NCI-H226 (cell line): ENCODE measurements around the gene LCORL.
"Not testable (repeated sequence)": the region's sequence is repeated elsewhere in the genome, so short reads cannot be mapped to it uniquely, and the experiment has no call there.

Experiments
- DNase-seq: peaks from one replicate; pipeline ENCODE4 v3.0.0-alpha.2; 2015

LCORL gene

DNA sequence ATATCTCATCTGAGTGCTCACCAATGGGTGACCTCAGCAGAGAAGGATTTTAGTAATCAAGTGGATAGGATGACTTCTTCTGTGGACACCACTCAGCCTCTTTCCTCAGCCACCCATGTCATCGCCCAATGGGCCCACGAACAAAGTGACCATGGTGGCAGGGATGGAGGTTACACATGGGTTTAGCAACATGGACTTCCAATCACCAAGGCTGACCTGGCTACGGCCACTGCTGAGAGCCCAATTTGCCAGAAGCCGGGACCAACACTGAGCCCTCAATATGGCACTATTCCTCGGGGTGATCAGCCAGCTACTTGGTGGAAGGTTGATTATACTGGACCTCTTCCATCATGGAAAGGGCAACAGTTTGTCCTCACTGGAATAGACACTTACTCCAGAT is 97.4 kb downstream of the LCORL start:
- no peak for DNase-seq

DNA sequence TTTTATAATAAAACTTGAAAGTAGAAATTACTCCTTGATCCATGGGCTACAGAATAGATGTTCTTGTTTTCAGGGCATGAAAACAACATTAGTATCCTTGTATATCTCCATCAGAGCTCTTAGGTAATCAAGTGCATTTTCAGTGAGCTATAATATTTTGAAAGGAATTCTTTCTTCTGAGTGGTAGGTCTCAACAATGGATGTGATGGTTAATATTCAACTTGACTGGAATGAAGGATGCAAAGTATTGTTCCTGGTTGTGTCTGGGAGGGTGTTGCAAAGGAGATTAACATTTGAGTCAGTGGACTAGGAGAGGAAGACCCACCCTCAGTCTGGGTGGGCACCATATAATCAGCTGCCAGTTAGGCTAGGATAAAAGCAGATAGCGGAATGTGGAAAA is 100.1 kb downstream of the LCORL start:
- DNase-seq: no peak

DNA sequence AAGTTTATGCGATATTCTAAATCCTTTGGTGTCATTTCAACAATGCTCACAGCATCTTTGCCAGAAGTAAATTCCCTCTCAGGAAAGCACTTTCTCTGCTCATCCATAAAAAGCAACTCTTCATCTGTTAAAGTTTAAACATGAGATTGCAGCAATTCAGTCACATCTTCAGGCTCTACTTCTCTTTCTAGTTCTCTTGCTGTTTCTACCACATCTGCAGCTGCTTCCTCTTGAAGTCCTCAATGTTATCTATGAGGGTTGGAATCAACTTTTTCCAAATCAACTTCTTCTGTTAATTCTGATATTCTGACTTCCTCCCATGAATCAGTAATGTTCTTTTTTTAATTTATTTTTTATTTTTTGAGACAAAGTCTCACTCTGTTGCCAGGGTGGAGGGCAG is 100.9 kb downstream of the LCORL start:
- DNase-seq: no peak

DNA sequence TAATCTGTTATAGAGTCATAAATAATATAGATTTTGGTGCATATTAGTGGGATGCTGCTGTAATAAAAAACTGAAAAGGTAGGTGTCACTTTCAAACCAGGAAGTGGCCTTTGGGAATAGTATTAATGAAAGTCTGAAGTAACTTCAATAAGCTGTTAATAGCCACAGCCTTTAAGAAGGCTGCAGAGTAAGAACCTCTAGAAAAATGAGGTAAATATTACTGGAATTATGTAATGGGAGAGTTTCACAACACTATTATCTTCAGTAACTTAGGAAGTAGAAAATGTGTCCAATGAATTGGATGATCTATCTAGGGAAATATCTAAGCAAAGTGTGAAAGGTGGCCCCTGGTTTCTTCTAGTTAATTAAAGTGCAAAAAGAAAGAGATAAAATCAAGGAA is 106.1 kb downstream of the LCORL start:
- DNase-seq: no peak

DNA sequence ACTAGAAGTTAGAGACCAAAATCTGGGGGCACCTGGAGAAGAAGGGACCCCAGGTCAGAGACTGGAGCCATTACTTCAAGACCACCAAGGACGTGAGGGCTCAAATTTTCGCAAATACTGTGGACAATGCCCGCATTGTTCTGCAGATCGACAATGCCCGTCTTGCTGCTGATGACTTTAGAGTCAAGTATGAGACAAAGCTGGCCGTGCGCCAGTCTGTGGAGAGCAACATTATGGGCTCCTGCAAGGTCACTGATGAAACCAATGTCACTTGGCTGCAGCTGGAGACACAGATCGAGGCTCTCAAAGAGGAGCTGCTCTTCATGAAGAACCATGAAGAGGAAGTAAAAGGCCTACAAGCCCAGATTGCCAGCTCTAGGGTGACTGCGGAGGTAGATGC is 109.5 kb downstream of the LCORL start:
- DNase-seq: no peak

DNA sequence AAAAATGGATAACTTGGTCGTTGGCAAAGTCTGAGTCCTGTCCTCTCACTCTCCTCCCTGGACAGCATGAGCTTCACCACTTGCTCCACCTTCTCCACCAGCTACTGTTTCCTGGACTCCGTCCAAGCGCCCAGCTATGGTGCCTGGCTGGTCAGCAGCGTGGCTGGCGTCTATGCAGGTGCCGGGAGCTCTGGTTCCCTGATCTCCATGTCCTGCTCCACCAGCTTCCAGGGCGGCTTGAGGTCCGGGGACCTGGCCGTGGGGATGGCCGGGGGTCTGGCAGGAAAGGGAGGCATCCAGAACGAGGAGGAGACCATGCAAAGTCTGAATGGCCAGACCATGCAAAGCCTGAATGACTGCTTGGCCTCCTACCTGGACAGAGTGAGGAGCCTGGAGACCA is 109.9 kb downstream of the LCORL start:
- no peak for DNase-seq

DNA sequence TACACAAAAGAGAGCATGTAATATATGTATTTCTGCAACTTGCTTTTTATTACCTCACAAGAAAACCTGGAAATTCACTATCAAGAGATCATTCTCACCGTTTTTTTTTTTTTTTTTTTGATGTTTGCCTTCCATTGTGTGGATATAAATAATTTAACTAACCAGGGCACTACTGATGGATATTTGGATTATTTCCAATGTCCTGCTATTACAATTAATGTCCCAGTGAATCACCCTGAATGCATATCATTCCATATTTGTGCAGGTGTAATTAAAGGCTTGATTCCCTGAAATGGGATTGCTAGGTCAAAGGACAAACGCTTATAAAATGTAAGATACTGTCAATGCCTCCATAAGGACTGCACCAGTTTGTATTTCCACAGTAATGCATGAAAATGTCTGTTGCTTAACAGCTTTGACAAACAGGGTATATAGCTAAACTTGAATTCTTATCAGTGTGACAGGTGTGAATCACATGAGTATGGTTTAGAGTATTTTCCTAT is 123.0 kb downstream of the LCORL start:
- DNase-seq: no peak

DNA sequence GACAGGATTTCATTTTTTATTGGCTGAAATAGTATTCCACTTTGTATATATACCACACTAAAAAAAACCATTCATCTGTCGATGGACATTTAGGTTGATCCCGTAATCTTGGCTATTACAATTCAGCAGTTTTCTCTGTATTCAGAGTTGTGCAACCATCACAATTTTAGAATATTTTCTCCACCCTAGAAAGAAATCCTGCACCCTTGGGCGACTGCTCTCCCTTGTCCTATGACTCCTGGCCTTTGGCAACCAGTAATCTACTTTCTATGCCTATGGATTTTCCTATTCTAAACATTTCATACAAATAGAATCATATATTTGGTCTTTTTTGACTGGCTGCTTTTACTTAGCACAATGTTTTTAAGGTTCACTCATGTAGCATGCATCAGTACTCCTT is 126.1 kb downstream of the LCORL start:
- DNase-seq: no peak

DNA sequence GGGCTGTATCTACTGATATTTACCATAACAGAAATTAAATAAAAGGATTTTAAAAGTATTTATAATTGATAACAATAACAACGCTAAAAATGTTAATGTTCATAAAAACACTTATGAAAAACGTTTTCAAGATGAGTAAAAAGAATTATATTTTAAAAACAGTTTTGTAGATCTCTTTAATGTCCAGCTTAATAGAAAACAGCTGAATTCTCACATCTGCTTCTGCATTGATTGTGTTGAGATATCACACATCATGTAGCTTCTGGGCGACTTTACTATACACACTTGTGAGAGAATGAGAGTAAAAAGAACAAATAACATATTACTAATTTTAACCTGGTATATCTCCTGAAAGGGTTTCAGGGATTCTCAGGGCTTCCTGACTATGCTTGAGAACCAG is 127.1 kb downstream of the LCORL start:
- DNase-seq: no peak

DNA sequence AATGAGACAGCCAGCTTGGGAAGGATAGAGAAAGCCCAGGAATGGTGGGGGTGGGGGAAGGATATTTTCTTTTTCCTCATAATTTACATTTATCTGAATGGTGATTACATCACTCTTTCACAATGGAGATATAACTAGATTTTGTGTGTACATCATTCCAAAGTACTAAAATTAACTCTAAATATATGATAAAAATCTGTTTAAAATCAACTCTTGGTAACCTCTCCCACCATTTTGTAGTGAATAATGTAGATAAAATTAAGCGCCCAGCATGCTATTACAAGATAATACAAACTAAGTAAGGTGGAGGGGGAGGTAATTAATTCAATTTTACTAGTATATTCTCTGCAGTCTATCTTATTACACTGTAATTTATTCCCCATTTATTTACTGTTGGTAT is 131.9 kb downstream of the LCORL start:
- no peak for DNase-seq

DNA sequence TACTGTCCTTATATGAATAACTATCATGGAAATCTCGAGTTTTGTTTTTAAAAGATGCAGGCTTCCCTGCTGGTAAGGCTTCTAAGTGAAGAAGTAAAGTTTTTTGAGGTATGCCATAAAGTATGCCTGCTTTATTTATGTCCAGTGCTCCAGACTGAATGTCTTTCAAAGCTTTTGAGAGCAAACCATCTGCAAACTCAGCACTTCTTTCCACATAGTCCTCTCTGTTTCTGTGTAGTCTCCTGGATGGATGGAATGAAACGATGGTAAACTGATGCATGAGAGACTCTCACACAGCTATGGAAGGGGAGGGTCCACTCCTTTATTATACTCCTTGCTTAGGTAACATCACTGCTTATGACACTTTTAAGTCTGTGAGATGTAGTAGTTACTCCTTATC is 137.0 kb downstream of the LCORL start:
- no peak for DNase-seq

DNA sequence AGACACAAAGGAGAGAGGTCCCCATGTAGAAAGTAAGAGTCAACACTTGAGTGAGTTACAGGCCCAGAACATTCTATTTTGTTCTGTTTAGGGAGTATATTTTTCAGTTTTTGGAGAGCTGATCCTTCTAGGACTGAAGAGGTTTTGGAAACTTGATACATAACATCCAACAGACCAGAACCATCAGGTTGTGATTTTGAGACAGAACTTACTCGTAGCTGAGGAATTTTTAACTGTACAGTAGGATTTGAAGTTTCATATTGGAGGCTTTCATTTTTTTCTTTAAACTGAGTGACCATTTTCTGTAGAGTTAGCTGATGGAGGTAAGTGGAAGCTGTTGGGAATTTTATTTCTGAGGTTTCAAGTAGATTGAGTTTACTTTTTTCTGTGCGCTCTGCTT is 137.5 kb downstream of the LCORL start:
- DNase-seq: no peak

DNA sequence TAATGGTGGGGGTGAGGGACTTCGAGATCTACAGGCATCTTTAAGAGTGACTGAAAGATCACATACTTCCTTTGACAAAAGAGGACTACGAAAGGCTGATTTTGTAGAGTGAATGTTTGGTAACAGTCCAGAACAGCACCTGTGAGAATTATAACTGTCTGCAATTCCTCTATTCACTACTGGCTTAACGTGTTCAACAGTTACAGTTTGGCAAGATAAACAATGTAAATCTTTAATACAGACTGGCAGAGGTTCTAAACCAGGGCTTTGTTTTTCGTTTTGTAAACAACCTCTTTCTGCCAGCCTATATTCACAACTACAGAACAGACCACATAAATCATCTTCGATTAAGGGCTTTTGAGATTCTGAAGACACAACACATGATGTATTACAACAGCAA is 143.9 kb downstream of the LCORL start:
- no peak for DNase-seq

DNA sequence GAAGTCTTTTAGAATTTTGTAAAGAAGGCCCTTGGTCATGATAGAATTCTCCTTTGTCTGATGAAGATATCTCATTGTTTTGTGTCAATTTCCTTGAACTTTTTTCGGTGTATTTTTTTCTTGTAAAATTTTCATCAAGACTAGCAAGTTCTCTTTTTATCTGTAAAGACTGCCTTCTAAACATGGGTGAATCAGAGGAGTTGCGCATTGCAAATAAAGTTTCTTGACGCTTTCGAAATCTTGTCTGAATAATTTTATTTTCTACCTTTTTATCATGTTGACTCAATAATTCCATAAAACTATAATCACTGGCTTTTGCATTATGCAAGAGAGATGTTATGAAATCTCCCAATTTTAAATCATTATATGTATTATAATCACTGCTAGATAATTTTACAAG is 144.6 kb downstream of the LCORL start:
- no peak for DNase-seq

DNA sequence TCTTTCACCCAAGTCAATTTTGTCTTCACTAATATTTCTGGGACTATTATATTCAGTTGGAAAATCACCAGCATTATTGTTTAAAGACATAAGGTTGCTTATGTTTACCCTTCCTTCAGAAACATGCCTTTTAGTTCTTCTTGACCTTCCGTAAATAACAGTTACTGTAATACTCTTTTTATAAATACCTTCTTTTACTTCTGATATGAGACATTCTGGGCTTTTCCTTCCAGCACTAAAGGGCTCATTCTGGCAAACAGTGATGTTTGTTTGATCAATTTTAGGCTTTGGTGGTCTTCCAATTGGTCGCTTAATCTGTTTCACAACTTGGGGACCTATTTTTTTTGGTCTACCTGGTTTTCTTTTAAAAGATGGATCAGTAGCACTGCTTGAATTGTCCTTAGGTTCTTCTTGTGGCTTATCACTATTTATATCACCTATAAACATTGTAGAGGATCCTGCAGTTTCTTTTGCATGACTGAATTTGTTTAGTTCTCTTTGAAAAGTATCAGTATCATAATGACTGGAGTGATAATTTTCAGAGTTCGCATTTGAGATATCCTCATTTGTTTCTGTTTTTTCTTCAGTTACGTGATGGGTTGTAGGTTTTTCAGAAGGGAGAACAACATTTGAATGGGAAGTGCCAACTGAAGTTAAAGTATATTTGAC is 146.0 kb downstream of the LCORL start:
- no peak for DNase-seq

DNA sequence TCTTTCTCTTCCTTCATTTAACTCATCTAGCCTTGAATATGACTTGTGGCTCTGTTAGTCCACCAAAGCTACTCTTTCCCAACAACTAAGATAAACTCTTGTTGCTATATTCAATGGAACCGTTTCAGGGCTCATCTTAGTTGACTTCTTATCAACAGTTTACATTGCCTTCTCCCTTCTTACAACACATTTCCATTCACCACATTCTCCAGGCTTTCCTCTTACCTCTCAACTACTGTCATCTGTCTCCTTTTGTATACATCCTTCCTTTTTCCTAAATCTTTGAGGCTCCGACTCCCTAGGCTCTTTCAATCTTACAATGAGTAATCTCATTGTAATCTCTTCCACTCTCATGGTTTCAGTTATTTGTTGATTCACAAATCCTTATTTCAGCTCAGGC is 152.2 kb downstream of the LCORL start:
- DNase-seq: no peak

DNA sequence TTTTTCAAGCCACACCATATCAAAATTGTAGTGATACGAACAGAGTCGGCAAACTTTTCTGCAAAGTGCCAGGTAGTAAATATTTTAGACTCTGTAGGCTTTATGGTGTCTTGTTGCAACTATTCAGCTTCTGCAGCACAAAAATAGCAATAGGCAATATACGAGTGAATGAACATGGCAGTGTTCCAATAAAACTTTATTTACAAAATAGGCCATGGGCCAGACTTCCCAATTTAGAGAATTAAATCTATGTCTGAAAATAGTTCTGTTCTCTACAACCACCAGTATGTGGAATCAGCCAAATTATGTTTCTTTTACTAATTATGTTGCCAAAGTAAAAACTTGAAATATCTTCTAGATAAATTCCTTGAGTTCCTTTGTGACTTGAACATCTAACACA is 154.3 kb downstream of the LCORL start:
- DNase-seq: no peak

DNA sequence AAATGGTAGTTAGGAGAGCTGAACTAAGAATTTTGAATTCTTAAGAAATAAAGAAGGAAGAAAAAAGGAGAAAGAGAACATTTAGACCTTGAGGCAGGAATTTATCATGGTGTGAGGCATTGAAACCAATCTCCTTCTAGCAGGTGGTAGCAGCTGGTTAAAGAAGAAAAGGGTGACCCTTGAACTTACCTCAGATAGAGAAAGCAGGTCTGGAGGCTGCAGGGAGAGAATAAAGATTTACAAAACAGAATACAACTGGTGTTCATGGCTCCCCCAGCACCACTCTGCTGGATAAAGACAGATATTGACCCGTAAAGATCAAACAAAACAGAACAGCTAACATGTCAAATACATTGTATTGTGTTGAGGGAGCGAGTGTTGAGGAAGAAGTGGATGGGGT is 154.7 kb downstream of the LCORL start:
- no peak for DNase-seq

DNA sequence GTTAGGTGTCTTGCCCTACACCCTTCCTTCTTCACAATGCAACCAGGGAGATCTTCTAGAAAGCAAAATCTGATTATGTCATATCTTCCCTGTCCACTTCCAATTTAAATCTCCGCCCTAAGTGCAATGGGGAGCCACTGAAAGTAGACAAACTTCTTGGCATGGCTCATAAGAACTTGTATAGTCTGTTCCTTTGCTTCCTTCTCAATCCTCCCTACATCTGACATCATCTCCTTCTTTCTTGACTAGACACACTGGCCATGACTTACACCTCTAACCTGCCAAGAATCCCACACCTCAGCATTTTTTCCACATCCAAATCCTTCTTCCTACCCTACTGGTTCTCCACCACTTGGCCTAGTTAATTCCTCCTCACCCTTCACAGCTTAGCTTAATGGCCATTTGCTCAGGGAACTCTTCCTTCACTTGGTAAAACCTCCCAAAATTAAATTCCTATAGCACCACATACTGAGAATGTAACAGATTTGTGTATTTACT is 155.6 kb downstream of the LCORL start:
- no peak for DNase-seq

DNA sequence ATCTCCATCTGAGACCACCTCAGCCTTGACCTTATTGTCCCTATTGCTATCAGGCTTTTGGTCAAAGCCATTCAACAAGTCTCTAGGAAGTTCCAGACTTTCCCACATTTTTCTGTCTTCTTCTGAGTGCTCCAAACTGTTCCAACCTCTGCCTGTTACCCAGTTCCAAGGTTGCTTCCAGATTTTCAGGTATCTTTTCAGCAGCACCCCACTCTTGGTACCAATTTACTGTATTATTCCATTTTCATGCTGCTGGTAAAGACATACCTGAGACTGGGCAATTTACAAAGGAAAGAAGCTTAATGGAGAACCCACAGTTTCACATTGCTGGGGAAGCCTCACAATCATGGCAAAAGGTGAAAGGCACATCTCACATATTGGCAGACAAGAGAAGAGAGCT is 159.6 kb downstream of the LCORL start:
- DNase-seq: not testable (repeated sequence)

DNA sequence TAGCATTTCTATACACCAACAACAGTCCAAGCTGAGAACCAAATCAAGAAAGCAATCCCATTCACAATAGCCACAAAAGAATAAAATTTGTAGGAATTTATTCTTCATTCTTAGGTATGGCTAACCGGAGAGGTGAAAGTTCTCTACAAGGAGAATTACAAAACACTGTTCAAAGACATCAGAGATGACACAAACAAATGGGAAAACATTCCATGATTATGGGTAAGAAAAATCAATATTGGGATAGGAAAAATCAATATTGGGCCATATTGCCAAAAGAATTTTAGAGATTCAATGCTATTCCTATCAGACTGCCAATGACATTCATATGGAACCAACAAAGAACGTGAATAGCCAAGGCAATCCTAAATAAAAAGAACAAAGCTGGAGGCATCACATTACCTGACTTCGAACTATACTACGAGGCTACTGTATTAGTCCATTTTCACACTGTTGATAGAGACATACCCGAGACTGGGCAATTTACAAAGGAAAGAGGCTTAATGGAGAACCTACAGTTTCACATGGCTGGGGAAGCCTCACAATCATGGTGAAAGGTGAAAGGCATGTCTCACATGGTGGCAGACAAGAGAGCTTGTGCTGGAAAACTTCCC is 161.7 kb downstream of the LCORL start:
- no peak for DNase-seq

DNA sequence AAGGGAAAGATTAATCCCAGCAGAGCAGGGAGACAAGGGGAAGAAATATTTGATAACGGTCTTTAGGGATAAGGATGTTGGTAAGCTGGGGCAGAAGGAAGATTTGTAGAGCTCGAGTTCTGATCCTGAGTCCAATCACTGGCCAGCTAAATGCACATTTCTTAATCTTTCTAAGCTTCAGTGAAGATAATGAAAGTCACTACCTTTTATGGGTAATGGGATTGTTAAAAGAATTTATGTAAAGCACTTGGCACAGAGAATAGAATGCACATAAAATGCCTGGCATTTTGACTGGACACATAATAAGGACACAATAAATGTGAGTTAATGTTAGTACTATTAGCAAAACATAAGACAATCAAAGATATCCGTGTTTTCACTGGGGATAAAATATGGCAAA is 167.5 kb downstream of the LCORL start:
- no peak for DNase-seq

DNA sequence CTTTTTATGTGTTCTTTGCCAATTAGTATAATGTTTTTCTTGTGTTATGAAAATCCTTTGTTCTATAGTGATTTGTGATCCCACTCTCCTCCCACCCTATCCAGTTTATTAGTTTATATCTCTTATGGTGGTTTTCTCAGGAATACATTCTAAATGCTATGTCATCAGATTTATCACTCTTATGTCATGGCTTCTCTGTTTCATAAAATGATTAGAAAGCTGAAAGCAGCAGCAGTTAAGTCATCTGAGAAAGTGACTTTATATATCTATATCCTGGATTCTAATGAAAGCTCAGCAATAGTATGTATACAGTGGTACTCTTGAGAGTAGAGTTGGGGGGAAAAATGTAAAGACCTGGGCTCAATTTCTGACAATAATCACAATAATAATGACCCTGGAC is 169.6 kb downstream of the LCORL start:
- no peak for DNase-seq

DNA sequence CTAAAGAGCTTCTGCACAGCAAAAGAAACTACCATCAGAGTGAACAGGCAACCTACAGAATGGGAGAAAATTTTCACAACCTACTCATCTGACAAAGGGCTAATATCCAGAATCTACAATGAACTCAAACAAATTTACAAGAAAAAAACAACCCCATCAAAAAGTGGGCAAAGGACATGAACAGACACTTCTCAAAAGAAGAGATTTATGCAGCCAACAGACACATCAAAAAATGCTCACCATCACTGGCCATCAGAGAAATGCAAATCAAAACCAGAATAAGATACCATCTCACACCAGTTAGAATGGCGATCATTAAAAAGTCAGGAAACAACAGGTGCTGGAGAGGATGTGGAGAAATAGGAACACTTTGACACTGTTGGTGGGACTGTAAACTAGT is 171.3 kb downstream of the LCORL start:
- DNase-seq: not testable (repeated sequence)

DNA sequence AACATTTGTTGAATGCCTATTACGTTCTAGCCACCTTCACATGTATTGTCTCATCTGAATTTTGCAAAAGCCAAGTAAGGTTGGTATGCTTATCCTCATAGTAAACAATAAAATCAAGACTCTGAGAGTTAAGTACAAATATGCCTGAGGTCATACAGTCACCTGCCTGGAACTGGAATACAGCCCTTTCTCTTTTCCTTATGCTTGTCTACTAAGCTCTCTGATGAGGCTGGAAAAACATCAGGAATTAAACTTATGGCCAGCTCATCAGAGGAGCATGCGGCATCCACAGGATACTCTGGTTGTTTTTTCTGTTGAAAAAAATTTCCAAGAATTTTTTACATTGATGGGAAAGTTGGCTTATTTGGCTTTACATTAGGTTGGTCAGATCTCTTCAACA is 175.3 kb downstream of the LCORL start:
- no peak for DNase-seq
